K562 (cell line): Measurements from ENCODE around the gene CARMIL1. TPM values are rescaled to one million over a fixed set of nuclear protein-coding genes. Genes with fewer than 3 reads are reported as not detected.

Experiments used
- ATAC-seq: fragments of 200-7000 bp; cut with Tn5 transposase; 3 replicates; pipeline ENCODE4 v1.9.1; 2020; ENCODE audit warnings: moderate library complexity
- BruUV-seq: library from RNA; stranded (reverse); fragments of 400-500 nt; replicated peaks from 2 replicates; lab custom pipeline; 2021; lab: Mats Ljungman, UMichigan
- CTCF ChIA-PET: fragments of 300-600 bp; formaldehyde crosslinking; extraction: SDS; loops from one replicate; lab custom pipeline; 2021; ENCODE audit warnings: low intra/inter-chr PET ratio; lab: Yijun Ruan, JAX
- POLR2A ChIA-PET: fragments of 300-600, 350-650 bp; sonication (Branson Sonifier 250); formaldehyde crosslinking; extraction: SDS; loops from one replicate; lab custom pipeline; 2021; ENCODE audit warnings: antibody characterized with exemption, inconsistent platforms; lab: Yijun Ruan, JAX
- DNase-seq, 4 experiments: peaks; one replicate each; pipeline versions ENCODE4 v3.0.0 to v3.0.0-alpha.2; 2011 to 2018; ENCODE audit warnings: low spot score in 3 of 4, mixed read lengths in 3 of 4; ENCODE audit errors: extremely low read depth in 1 of 4
- FAIRE-seq: peaks from 2 replicates; lab custom pipeline; 2011; peaks lifted over from hg19 to GRCh38; lab: Jason Lieb, UNC
- H2AFZ ChIP-seq: 2 replicates; pipeline ENCODE4 v1.6.0; 2011; ENCODE audit warnings: low read depth, low read length, control low read depth, inconsistent platforms
- H3K27ac ChIP-seq: fragments of 200-600 bp; 3 replicates; pipeline ENCODE4 v1.8.0; 2011; ENCODE audit warnings: low read depth, mild to moderate bottlenecking, control low read depth, inconsistent platforms, low read length, moderate library complexity, mixed read lengths; ENCODE audit errors: extremely low read depth
- H3K27me3 ChIP-seq, 2 experiments: fragments of 300-600 bp in 1 of 2; 2 replicates in 1 of 2; 3 replicates in 1 of 2; pipeline versions ENCODE4 v1.6.0 to v1.8.0; 2011; ENCODE audit warnings: inconsistent platforms in 2 of 2, low read length in 2 of 2, mild to moderate bottlenecking in 1 of 2, mixed read lengths in 1 of 2, moderate library complexity in 1 of 2; ENCODE audit not compliant: control insufficient read depth in 2 of 2, insufficient read depth in 2 of 2
- H3K36me3 ChIP-seq: fragments of 300-600 bp; 3 replicates; pipeline ENCODE4 v1.8.0; 2011; ENCODE audit warnings: mild to moderate bottlenecking, low read length, inconsistent platforms; ENCODE audit not compliant: control insufficient read depth, insufficient read depth
- H3K4me1 ChIP-seq, 2 experiments: fragments of 200-600 bp in 1 of 2; replicated peaks in 1 of 2; 2 replicates in 1 of 2; 3 replicates in 1 of 2; pipeline versions ENCODE4 v1.5.1 to v1.8.0; 2011; ENCODE audit warnings: inconsistent platforms in 2 of 2, low read length in 2 of 2, mild to moderate bottlenecking in 1 of 2, mixed read lengths in 1 of 2, moderate library complexity in 1 of 2; ENCODE audit not compliant: control insufficient read depth in 2 of 2, insufficient read depth in 2 of 2
- H3K4me2 ChIP-seq: 2 replicates; pipeline ENCODE4 v1.6.1; 2011; ENCODE audit warnings: low read length, control low read depth, inconsistent platforms, mixed read lengths; ENCODE audit not compliant: insufficient read depth
- H3K4me3 ChIP-seq: fragments of 200-600 bp; sonication (generic), shearing (Covaris generic); 2 replicates; pipeline ENCODE4 v1.5.1; 2016; ENCODE audit warnings: control low read depth, inconsistent platforms
- H3K79me2 ChIP-seq: fragments of 200-600 bp; 3 replicates; pipeline ENCODE4 v1.8.0; 2011; ENCODE audit warnings: low read length, inconsistent platforms; ENCODE audit not compliant: control insufficient read depth, insufficient read depth
- H3K9ac ChIP-seq, 2 experiments: 2 replicates each; pipeline versions ENCODE4 v1.6.0 to v1.6.1; 2011; ENCODE audit warnings: low read depth in 2 of 2, low read length in 2 of 2, control low read depth in 1 of 2, inconsistent platforms in 1 of 2, mild to moderate bottlenecking in 1 of 2, mixed read lengths in 1 of 2; ENCODE audit not compliant: insufficient read depth in 1 of 2
- H3K9me1 ChIP-seq: one replicate; pipeline ENCODE4 v1.6.0; 2011; ENCODE audit warnings: inconsistent platforms, mild to moderate bottlenecking, low read length, moderate library complexity; ENCODE audit not compliant: control insufficient read depth, insufficient read depth
- H3K9me3 ChIP-seq: replicated peaks from 2 replicates; pipeline ENCODE4 v1.5.1; 2011; ENCODE audit warnings: low read depth, low read length, inconsistent platforms; ENCODE audit not compliant: control insufficient read depth, insufficient read depth
- H4K20me1 ChIP-seq: replicated peaks from 2 replicates; pipeline ENCODE4 v1.6.1; 2011; ENCODE audit warnings: low read length, inconsistent platforms, mixed read lengths; ENCODE audit not compliant: control insufficient read depth, insufficient read depth
- ARHGAP35 ChIP-seq: fragments of 450-650 bp; IDR thresholded peaks from 2 replicates; pipeline ENCODE4 v1.6.1; 2018; ENCODE audit not compliant: partially characterized antibody
- ARID1B ChIP-seq: fragments of 450-650 bp; IDR thresholded peaks from 2 replicates; pipeline ENCODE4 v1.6.1; 2016; ENCODE audit warnings: antibody characterized with exemption, mild to moderate bottlenecking, inconsistent platforms
- CBFA2T3 ChIP-seq: fragments of 450-650 bp; IDR thresholded peaks from 2 replicates; pipeline ENCODE4 v1.6.1; 2017
- CCNT2 ChIP-seq: IDR thresholded peaks from 2 replicates; pipeline ENCODE4 v1.6.1; 2011; ENCODE audit warnings: borderline replicate concordance, low read depth, mild to moderate bottlenecking, moderate library complexity, mixed read lengths, low read length; ENCODE audit not compliant: insufficient read length; ENCODE audit errors: extremely low read depth
- COPS2 ChIP-seq: fragments of 450-650 bp; conservative IDR thresholded peaks from 2 replicates; pipeline ENCODE4 v1.6.1; 2016; ENCODE audit warnings: mild to moderate bottlenecking, moderate library complexity
- DPF2 ChIP-seq: fragments of 450-650 bp; IDR thresholded peaks from 2 replicates; pipeline ENCODE4 v1.6.1; 2016
- ELF4 ChIP-seq: fragments of 450-650 bp; formaldehyde crosslinking; IDR thresholded peaks from 2 replicates; pipeline ENCODE4 v1.4.0; 2022; ENCODE audit warnings: missing genetic modification characterization
- FOSL1 ChIP-seq: fragments of 200-800 bp; sonication (Bioruptor generic); conservative IDR thresholded peaks from 2 replicates; pipeline ENCODE4 v1.6.1; 2016; ENCODE audit warnings: missing genetic modification characterization, missing compliant biosample characterization
- HNRNPK ChIP-seq: fragments of 200-400 bp; formaldehyde crosslinking; IDR thresholded peaks from one replicate; pipeline ENCODE4 v1.6.1; 2018; ENCODE audit warnings: mild to moderate bottlenecking, low read depth, low read length; ENCODE audit not compliant: poor library complexity, severe bottlenecking
- JUND ChIP-seq, 2 experiments: IDR thresholded peaks; 2 replicates in 1 of 2; 3 replicates in 1 of 2; pipeline ENCODE4 v1.6.1; 2011; ENCODE audit warnings: borderline replicate concordance in 2 of 2, low read depth in 2 of 2, low read length in 2 of 2, improper control_type of control experiment in 1 of 2, missing biosample characterization in 1 of 2, missing genetic modification characterization in 1 of 2, missing genetic modification reagents in 1 of 2
- MAFK ChIP-seq: IDR thresholded peaks from 2 replicates; pipeline ENCODE4 v1.6.1; 2011; ENCODE audit warnings: low read length, improper control_type of control experiment
- MBD2 ChIP-seq: sonication (generic); IDR thresholded peaks from 2 replicates; pipeline ENCODE4 v1.6.1; 2016; ENCODE audit warnings: low read depth, borderline replicate concordance
- MIER1 ChIP-seq: fragments of 450-650 bp; IDR thresholded peaks from 2 replicates; pipeline ENCODE4 v1.6.1; 2016; ENCODE audit warnings: antibody characterized with exemption, mild to moderate bottlenecking, low read depth
- NCOA6 ChIP-seq: fragments of 450-650 bp; IDR thresholded peaks from 2 replicates; pipeline ENCODE4 v1.6.1; 2017; ENCODE audit warnings: mild to moderate bottlenecking
- NFE2 ChIP-seq: IDR thresholded peaks from 2 replicates; pipeline ENCODE4 v1.6.1; 2014; ENCODE audit warnings: antibody characterized with exemption, low read depth
- SAP30 ChIP-seq: fragments of 200-600 bp; sonication (generic); IDR thresholded peaks from 2 replicates; pipeline ENCODE4 v1.6.1; 2012; ENCODE audit warnings: borderline replicate concordance, low read depth, mild to moderate bottlenecking, moderate library complexity, low read length, control low read depth, inconsistent platforms; ENCODE audit not compliant: insufficient read depth, poor library complexity, severe bottlenecking
- SMAD4 ChIP-seq: fragments of 250-450 bp; sonication (Bioruptor Pico); conservative IDR thresholded peaks from 2 replicates; pipeline ENCODE4 v1.8.0; 2021; ENCODE audit warnings: inconsistent platforms, mild to moderate bottlenecking, moderate library complexity
- STAT5A ChIP-seq: IDR thresholded peaks from 2 replicates; pipeline ENCODE4 v1.6.1; 2012; ENCODE audit warnings: low read length, inconsistent platforms, borderline replicate concordance
- TARDBP ChIP-seq: fragments of 450-650 bp; IDR thresholded peaks from 2 replicates; pipeline ENCODE4 v1.6.1; 2016
- U2AF2 ChIP-seq: fragments of 200-400 bp; formaldehyde crosslinking; optimal IDR thresholded peaks from 2 replicates; pipeline ENCODE3; 2017; ENCODE audit warnings: low read depth, mild to moderate bottlenecking, low read length
- YBX1 ChIP-seq: fragments of 450-650 bp; IDR thresholded peaks from 2 replicates; pipeline ENCODE4 v1.7.1; 2016; ENCODE audit warnings: mild to moderate bottlenecking
- ZNF184 ChIP-seq: sonication (generic); formaldehyde crosslinking; IDR thresholded peaks from 2 replicates; pipeline ENCODE4 v1.5.0; 2020; ENCODE audit warnings: missing genetic modification reagents
- in situ Hi-C: fragments of 300-500 bp; cut with MboI; formaldehyde crosslinking; loops from 4 replicates; pipeline ENCODE4 v1.15.0; 2018; ENCODE audit warnings: inconsistent platforms, mixed read lengths
- intact Hi-C: fragments of 100-400 bp; cut with micrococcal nuclease; formaldehyde crosslinking; loops from 2 replicates; pipeline ENCODE4 v1.14.2; 2022
- polyA plus RNA-seq, 8 experiments: library from polyadenylated mRNA; depleted of rRNA in 4 of 8; stranded (reverse) in 5 of 8; unstranded in 3 of 8; fragments of >200 nt; fragmentation: Nextera tagmentation in 2 of 8; fragmentation: Illumina TruSeq in 1 of 8; extraction: Ambion mirVana in 2 of 8; extraction: Trizol in 1 of 8; gene quantifications; 2 replicates each; pipeline versions ENCODE4 v1.2.1 to v1.2.3, GENCODE V29; 2011 to 2014; ENCODE audit warnings: inconsistent platforms in 1 of 8, missing spikeins in 1 of 8
- total RNA-seq, 7 experiments: library from RNA; depleted of rRNA in 6 of 7; stranded (reverse); fragments of >200 nt in 6 of 7; fragmentation: Illumina TruSeq in 2 of 7; extraction: Trizol in 2 of 7; gene quantifications; 2 replicates each; pipeline versions ENCODE4 v1.2.1 to v1.2.3, GENCODE V29; 2011 to 2021; ENCODE audit warnings: low replicate concordance in 1 of 7
- TF ChIP-seq, protein P1 (sequence below): IDR thresholded peaks from 2 replicates; pipeline ENCODE4 v1.6.1; 2011; ENCODE audit warnings: borderline replicate concordance, low read depth, mild to moderate bottlenecking, moderate library complexity, low read length; ENCODE audit not compliant: insufficient read depth, poor library complexity, severe bottlenecking

CARMIL1 gene
- total and polyA plus RNA-seq, 9 of the 15 experiments (the other 6 are each of a cell fraction or from before 2014, with no cell fraction given): 0.04 to 0.32 (median 0.10) TPM; not detected in 1

DNA sequence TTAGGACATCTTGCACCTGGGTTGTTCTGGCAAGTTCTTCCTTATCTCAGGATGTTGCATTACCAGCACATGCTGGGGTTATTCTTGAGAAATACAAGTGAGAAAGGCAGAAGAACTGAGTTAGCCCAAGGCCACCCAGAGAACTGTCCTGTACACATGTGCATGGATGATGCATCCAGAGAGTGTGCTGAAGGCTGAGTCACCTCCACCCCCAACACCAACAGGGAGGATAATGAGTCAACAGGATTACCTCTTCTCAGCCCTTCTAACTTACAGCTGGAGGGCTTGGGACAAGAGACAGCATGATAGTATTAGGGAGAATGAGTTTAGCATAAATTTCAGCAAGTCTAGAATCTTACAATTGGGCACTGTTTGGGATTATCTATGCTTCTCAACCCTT lies 381.3 kb downstream of the CARMIL1 start:
- peak; percentile 74 for FAIRE-seq
- Histone ChIP-seq H3K79me2 (no peaks in the 10 kb centered on the region), H4K20me1 (no peaks in the 10 kb centered on the region), H3K9ac (no peak overlapping the region), H3K27me3 (peaks cover 0 to 5% of the 10 kb centered on the region in 2 experiments; a peak in 2 of 5 replicates), H3K4me1 (no peaks in the 10 kb centered on the region), H3K36me3 (no peaks in the 10 kb centered on the region), H3K9me1 (no peaks in the 10 kb centered on the region), H3K9me3 (no peaks in the 10 kb centered on the region), H3K27ac (no peak overlapping the region), H3K4me3 (no peak overlapping the region), H3K4me2 (no peak overlapping the region), H2AFZ (no peak overlapping the region)
- in situ Hi-C loops: no loop called here
- intact Hi-C loops: no loop called here
- peak; percentile 72 for ATAC-seq
- POLR2A ChIA-PET: interaction anchor here (1.0 kb wide), 1 partner anchor 9 kb away, joined by 4 read pairs; no protein-coding TSS in a partner anchor
- peak in 2 of 4 experiments; percentile 25 to 45 for DNase-seq
- BruUV-seq: no TSS peak
- CTCF ChIA-PET: no interaction called here
- peak; percentile 92 for TF ChIP-seq FOSL1 (tag)
- peak; percentile 69 for TF ChIP-seq NFE2
- TF ChIP-seq SAP30: no peak
- no peak for TF ChIP-seq MBD2
- TF ChIP-seq, protein P1, sequence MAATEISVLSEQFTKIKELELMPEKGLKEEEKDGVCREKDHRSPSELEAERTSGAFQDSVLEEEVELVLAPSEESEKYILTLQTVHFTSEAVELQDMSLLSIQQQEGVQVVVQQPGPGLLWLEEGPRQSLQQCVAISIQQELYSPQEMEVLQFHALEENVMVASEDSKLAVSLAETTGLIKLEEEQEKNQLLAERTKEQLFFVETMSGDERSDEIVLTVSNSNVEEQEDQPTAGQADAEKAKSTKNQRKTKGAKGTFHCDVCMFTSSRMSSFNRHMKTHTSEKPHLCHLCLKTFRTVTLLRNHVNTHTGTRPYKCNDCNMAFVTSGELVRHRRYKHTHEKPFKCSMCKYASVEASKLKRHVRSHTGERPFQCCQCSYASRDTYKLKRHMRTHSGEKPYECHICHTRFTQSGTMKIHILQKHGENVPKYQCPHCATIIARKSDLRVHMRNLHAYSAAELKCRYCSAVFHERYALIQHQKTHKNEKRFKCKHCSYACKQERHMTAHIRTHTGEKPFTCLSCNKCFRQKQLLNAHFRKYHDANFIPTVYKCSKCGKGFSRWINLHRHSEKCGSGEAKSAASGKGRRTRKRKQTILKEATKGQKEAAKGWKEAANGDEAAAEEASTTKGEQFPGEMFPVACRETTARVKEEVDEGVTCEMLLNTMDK: no peak
- no peak for TF ChIP-seq TARDBP
- TF ChIP-seq DPF2: peak; percentile 36; the same call in 1 of the 2 replicates
- no peak for TF ChIP-seq STAT5A
- TF ChIP-seq ARHGAP35: no peak
- no peak for TF ChIP-seq COPS2
- 0 out of 2 replicates have a peak, but pooled peaks have one; percentile 24 for TF ChIP-seq ELF4 (CRISPR knock-in tag)
- TF ChIP-seq YBX1: no peak
- TF ChIP-seq CCNT2: no peak
- TF ChIP-seq CBFA2T3: 0 out of 2 replicates have a peak, but pooled peaks have one; percentile 18
- peak; percentile 43; the same call in 1 of the 2 replicates for TF ChIP-seq ARID1B
- TF ChIP-seq U2AF2: no peak
- peak; percentile 44; the same call in 1 of the 2 replicates for TF ChIP-seq MAFK
- TF ChIP-seq ZNF184 (CRISPR knock-in tag): no peak
- TF ChIP-seq JUND (IDR thresholded peaks at IDR 0.05; ENCODE audit: borderline replicate concordance, low read depth, low read length): peak; percentile 83
- TF ChIP-seq JUND (tag; IDR thresholded peaks at IDR 0.05; ENCODE audit: borderline replicate concordance, low read depth, low read length): peak; percentile 91
- no peak for TF ChIP-seq SMAD4 (CRISPR knock-in tag)
- TF ChIP-seq NCOA6: no peak
- TF ChIP-seq HNRNPK: no peak
- no peak for TF ChIP-seq MIER1
